Nephron (organoid): Measurements from ENCODE around the gene HLA-DRB5.

Experiments used
- H3K27ac Mint-ChIP-seq, 3 experiments: 2 replicates each; pipeline ENCODE4 v1.8.0; 2020; ENCODE audit warnings: mixed read lengths in 3 of 3, mild to moderate bottlenecking in 2 of 3, moderate library complexity in 1 of 3
- H3K27me3 Mint-ChIP-seq: 2 replicates; pipeline ENCODE4 v1.8.0; 2021; ENCODE audit warnings: low read depth, mild to moderate bottlenecking, moderate library complexity, mixed read lengths
- H3K36me3 Mint-ChIP-seq: 2 replicates; pipeline ENCODE4 v1.8.0; 2020; ENCODE audit warnings: low read depth, mixed read lengths
- H3K4me1 Mint-ChIP-seq: 2 replicates; pipeline ENCODE4 v1.8.0; 2020; ENCODE audit warnings: mixed read lengths
- H3K4me3 Mint-ChIP-seq, 3 experiments: 2 replicates each; pipeline ENCODE4 v1.8.0; 2020; ENCODE audit warnings: mild to moderate bottlenecking in 3 of 3, mixed read lengths in 3 of 3, moderate library complexity in 2 of 3
- H3K9me3 Mint-ChIP-seq: 2 replicates; pipeline ENCODE4 v1.8.0; 2020; ENCODE audit warnings: mixed read lengths
- TF ChIP-seq, protein P1 (sequence below), 3 experiments: fragments of 200-600 bp; sonication (generic); IDR thresholded peaks; one replicate each; pipeline ENCODE4 v1.5.0; 2021; ENCODE audit warnings: antibody characterized with exemption in 3 of 3; ENCODE audit not compliant: unreplicated experiment in 3 of 3

The HLA-DRB5 gene

DNA sequence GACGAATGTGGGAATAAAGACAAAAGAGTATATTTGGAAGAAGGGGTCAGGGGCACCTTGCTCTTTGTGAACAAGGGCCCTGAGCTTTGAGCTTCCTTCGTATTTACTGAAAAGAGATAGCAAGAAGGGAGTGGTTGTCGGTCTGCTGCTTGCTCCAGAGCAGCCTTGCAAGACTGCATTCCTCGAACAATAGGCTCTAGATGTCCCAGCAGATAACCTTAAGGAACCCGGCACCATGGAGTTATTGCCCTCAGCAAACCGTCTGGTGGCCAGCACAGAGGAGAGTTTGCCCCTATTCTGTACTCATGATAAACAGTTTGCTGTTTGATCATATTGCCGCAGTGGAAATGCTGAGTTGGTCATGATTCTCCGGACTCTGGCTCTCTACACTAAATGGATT lies 36.9 kb upstream of the HLA-DRB5 start:
- H3K36me3 Mint-ChIP-seq, result no peaks in the 10 kb centered on the region
- no peaks in the 10 kb centered on the region for H3K27me3 Mint-ChIP-seq
- H3K4me3 Mint-ChIP-seq, result no peak overlapping the region
- no peak overlapping the region for H3K27ac Mint-ChIP-seq
- TF ChIP-seq, protein P1, sequence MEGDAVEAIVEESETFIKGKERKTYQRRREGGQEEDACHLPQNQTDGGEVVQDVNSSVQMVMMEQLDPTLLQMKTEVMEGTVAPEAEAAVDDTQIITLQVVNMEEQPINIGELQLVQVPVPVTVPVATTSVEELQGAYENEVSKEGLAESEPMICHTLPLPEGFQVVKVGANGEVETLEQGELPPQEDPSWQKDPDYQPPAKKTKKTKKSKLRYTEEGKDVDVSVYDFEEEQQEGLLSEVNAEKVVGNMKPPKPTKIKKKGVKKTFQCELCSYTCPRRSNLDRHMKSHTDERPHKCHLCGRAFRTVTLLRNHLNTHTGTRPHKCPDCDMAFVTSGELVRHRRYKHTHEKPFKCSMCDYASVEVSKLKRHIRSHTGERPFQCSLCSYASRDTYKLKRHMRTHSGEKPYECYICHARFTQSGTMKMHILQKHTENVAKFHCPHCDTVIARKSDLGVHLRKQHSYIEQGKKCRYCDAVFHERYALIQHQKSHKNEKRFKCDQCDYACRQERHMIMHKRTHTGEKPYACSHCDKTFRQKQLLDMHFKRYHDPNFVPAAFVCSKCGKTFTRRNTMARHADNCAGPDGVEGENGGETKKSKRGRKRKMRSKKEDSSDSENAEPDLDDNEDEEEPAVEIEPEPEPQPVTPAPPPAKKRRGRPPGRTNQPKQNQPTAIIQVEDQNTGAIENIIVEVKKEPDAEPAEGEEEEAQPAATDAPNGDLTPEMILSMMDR (IDR thresholded peaks at IDR 0.05; ENCODE audit: unreplicated experiment in 3 of 3), result no peak
- peaks cover 3% of the 10 kb centered on the region for H3K9me3 Mint-ChIP-seq
- H3K4me1 Mint-ChIP-seq, result no peaks in the 10 kb centered on the region

DNA sequence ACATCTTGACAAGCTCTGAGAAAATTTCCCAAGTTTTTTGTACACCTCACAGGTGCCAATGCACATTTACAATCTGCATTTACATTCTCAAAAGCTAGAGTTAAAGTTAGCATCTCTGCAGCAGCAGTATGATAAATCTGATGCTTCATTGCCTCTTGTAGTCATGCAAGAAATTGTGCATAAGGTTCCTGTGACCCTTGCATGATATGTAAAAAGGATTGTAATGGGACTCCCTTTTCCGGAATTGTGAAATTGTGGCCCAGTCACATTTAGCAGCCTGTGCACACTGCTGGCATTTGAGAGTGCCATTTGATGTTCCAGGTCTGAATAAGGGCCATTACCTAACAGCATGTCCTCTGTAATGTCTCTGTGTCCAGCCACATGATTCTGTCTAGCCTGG lies 35.4 kb upstream of the HLA-DRB5 start:
- Mint-ChIP-seq H3K9me3 (peaks cover 3% of the 10 kb centered on the region), H3K4me1 (no peaks in the 10 kb centered on the region), H3K4me3 (no peak overlapping the region), H3K27me3 (no peaks in the 10 kb centered on the region), H3K36me3 (no peaks in the 10 kb centered on the region), H3K27ac (no peak overlapping the region)
- TF ChIP-seq, protein P1 (IDR thresholded peaks at IDR 0.05; ENCODE audit: unreplicated experiment in 3 of 3), result no peak

DNA sequence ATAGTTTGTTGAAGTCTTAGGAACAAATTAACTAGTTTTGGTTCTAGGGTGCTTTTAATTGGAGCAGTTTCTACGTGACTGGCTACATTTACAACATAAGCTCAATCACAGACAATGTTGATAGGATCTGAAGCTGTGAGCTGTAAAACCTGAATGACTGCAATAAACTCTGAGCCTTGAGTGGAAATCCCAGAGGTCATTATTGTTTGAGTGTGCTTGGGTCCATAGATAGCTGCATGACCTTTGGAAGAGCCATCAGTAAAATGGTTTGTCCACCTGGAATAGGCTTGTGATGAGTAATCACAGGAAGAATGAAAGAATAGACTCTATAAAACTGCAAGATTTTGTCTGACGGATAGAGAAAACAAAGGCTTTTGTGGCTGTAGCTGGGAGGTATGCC lies 32.9 kb upstream of the HLA-DRB5 start:
- Mint-ChIP-seq H3K4me3 (no peak overlapping the region), H3K9me3 (peaks cover 3% of the 10 kb centered on the region), H3K27me3 (peaks cover 4% of the 10 kb centered on the region), H3K27ac (peak overlapping the region in 1 of 3 experiments; percentile 15), H3K4me1 (no peaks in the 10 kb centered on the region), H3K36me3 (no peaks in the 10 kb centered on the region)
- TF ChIP-seq, protein P1 (IDR thresholded peaks at IDR 0.05; ENCODE audit: unreplicated experiment in 3 of 3), result no peak

DNA sequence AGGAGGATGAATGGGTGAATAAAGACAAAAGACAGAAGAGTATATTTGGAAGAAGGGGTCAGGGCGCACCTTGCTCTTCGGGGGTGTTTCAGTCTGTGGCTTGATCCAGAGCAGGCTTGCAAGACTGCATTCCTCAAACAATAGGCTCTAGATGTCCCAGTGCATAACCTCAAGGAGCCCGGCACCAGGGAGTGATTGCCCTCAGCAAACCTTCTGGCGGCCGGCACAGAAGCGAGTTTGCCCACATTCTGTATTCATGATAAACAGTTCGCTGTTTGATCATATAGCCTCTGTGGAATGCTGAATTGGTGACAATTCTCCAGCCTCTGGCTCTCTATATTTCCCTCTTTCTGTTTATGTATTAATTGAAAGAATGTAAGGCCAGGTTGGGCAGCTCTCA lies 29.7 kb upstream of the HLA-DRB5 start:
- Mint-ChIP-seq H3K9me3 (no peaks in the 10 kb centered on the region), H3K27me3 (peaks cover 4% of the 10 kb centered on the region), H3K4me3 (no peak overlapping the region), H3K36me3 (no peaks in the 10 kb centered on the region), H3K27ac (no peak overlapping the region), H3K4me1 (no peaks in the 10 kb centered on the region)
- TF ChIP-seq, protein P1 (IDR thresholded peaks at IDR 0.05; ENCODE audit: unreplicated experiment in 3 of 3), result no peak

DNA sequence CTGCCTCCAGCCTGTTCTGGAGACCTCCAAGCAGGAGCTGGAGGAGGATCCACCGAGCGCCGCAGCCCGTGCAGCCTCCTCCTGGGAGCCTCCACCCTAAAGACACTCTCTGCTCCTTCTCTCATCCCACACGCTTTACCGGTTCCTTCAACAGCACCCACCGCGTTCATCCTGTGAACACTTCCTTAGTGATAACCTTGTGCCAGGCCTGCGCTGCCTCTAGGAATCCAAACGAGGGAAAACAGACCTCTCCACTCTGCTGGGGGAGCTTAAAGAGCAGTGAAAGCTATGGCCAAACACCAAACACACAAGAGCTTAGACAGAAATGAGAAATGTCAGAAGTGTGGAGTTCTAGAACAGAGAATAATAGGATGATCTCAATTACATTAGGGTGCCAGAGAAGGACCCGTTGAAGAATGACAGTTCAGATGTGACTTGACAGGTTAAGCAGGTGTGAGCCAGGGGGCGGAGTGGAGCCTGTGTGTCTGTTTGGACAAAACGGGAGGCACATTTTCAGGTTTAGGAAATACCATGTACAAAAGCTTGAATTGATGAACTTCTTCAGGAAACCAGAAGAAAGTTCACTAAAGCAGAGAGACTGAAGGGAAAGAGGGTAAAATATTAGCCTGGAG lies 28.5 kb upstream of the HLA-DRB5 start:
- Mint-ChIP-seq H3K27ac (no peak overlapping the region), H3K4me3 (no peak overlapping the region), H3K36me3 (no peaks in the 10 kb centered on the region), H3K9me3 (no peaks in the 10 kb centered on the region), H3K27me3 (peaks cover 4% of the 10 kb centered on the region), H3K4me1 (no peaks in the 10 kb centered on the region)
- TF ChIP-seq, protein P1 (IDR thresholded peaks at IDR 0.05; ENCODE audit: unreplicated experiment in 3 of 3), result no peak
